Cardiac muscle cell (in vitro differentiated cells and primary cell): ENCODE results near the gene MORN3. TPM values are rescaled to one million over a fixed set of nuclear protein-coding genes. Genes with fewer than 3 reads are reported as not detected.

Experiments
- DNase-seq, 2 donors: peaks; one replicate each; pipeline versions ENCODE4 v3.0.0 to v3.0.0-alpha.2; 2010 to 2017; ENCODE audit warnings: low read depth in 1 of 2, low spot score in 1 of 2
- H3K27ac ChIP-seq: fragments of 200-600 bp; sonication (generic); 2 replicates; pipeline ENCODE4 v1.5.1; 2016
- H3K27me3 ChIP-seq: fragments of 200-600 bp; sonication (generic); 2 replicates; pipeline ENCODE4 v1.6.0; 2016; ENCODE audit warnings: control low read depth
- H3K36me3 ChIP-seq: fragments of 200-600 bp; sonication (generic); 2 replicates; pipeline ENCODE4 v1.5.1; 2016; ENCODE audit warnings: control low read depth
- H3K4me1 ChIP-seq: fragments of 200-600 bp; sonication (generic); 2 replicates; pipeline ENCODE4 v1.8.1; 2017; ENCODE audit warnings: low read depth, mild to moderate bottlenecking, mixed run types
- H3K4me3 ChIP-seq: fragments of 200-600 bp; sonication (generic); 2 replicates; pipeline ENCODE4 v1.5.1; 2016; ENCODE audit warnings: mild to moderate bottlenecking
- H3K9me3 ChIP-seq: fragments of 200-600 bp; sonication (generic); 2 replicates; pipeline ENCODE4 v1.5.1; 2017; ENCODE audit warnings: low read depth, mild to moderate bottlenecking, control low read depth
- CTCF ChIP-seq: IDR thresholded peaks from 2 replicates; pipeline ENCODE4 v1.5.1; 2012; ENCODE audit warnings: low read depth, mild to moderate bottlenecking, low read length
- polyA plus RNA-seq: library from polyadenylated mRNA; unstranded; fragments of >200 nt; fragmentation: Nextera tagmentation; extraction: Ambion mirVana; gene quantifications from 2 replicates; pipeline ENCODE4 v1.2.1, GENCODE V29; 2016
- total RNA-seq: library from RNA; depleted of rRNA; stranded (reverse); fragments of >200 nt; gene quantifications from 2 replicates; pipeline ENCODE4 v1.2.3, GENCODE V29; 2016

The MORN3 gene
- total and polyA plus RNA-seq, 2 experiments from 2014 or later = 1.1 to 2.8 TPM

- Histone ChIP-seq H3K36me3 (no peaks in the 10 kb centered on the region), H3K4me3 (no peak overlapping the region), H3K27me3 (no peaks in the 10 kb centered on the region), H3K4me1 (no peaks in the 10 kb centered on the region), H3K9me3 (no peaks in the 10 kb centered on the region), H3K27ac (no peak overlapping the region)
- no peak for TF ChIP-seq CTCF
- no peak for DNase-seq
Observed at GRCh38 chr12:121649819-121650353, 19.6 kb downstream of the MORN3 start.

DNA sequence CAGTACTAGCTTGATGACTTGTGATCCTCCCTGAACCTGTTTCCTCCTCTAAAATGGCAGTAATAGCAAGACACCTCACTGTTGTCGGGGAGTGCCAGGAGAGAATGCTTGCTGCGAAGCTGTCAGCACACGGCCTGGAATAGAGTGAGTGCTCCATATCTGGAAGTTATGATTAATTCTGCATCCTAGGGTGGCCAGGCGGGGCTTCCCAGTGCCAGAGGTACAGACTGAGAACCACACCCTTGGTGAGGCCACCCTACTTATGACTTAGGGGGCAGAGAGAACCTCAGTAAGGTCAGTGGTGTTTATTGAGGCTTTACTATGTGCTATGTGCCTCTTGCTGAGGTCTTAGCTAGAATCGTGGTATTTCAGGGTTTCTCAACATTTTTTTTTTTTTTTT lies 20.1 kb downstream of the MORN3 start:
- Histone ChIP-seq H3K36me3 (no peaks in the 10 kb centered on the region), H3K4me1 (no peaks in the 10 kb centered on the region), H3K27me3 (no peaks in the 10 kb centered on the region), H3K27ac (no peak overlapping the region), H3K9me3 (no peaks in the 10 kb centered on the region), H3K4me3 (no peak overlapping the region)
- no peak for DNase-seq
- no peak for TF ChIP-seq CTCF

DNA sequence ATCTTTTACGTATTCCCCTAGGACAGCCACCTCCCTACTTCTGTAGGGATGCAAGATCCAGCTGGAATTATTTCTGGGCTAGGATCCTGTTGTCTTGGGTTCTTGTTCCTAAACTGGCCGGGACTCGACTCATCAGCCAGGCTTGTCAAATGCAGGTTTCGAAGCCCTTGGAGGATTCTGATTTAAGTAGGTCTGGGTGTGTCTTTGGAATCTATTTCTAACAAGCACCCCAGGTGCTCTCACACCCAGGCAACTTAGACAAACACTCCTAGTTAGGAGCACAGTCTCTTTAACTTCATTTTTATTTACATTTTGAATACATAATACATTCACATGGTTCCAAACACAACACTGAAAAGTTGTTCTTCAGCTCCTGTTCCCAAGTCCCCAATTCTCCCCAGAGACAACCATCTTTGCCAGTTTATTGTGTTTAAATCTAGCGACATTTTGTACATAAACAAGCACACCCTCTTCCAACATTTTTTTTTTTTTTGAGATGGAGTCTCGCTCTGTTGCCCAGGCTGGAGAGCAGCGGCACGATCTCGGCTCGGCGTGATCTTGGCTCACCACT lies 20.9 kb downstream of the MORN3 start:
- Histone ChIP-seq H3K27me3 (no peaks in the 10 kb centered on the region), H3K27ac (no peak overlapping the region), H3K36me3 (no peaks in the 10 kb centered on the region), H3K4me1 (no peaks in the 10 kb centered on the region), H3K4me3 (no peak overlapping the region), H3K9me3 (no peaks in the 10 kb centered on the region)
- TF ChIP-seq CTCF = no peak
- DNase-seq = no peak

DNA sequence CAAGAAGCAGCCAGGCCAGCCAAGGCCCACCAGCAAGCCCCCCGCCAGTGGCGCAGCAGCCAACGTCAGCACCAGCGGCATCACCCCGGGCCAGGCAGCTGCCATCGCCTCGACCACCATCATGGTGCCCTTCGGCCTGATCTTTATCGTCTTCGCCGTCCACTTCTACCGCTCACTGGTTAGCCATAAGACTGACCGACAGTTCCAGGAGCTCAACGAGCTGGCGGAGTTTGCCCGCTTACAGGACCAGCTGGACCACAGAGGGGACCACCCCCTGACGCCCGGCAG lies 28.2 kb downstream of the MORN3 start:
- Histone ChIP-seq H3K27ac (peak overlapping the region; percentile 68), H3K36me3 (no peaks in the 10 kb centered on the region), H3K27me3 (no peaks in the 10 kb centered on the region), H3K9me3 (no peaks in the 10 kb centered on the region), H3K4me3 (no peak overlapping the region), H3K4me1 (peaks cover 3% of the 10 kb centered on the region)
- no peak for TF ChIP-seq CTCF
- DNase-seq = no peak

DNA sequence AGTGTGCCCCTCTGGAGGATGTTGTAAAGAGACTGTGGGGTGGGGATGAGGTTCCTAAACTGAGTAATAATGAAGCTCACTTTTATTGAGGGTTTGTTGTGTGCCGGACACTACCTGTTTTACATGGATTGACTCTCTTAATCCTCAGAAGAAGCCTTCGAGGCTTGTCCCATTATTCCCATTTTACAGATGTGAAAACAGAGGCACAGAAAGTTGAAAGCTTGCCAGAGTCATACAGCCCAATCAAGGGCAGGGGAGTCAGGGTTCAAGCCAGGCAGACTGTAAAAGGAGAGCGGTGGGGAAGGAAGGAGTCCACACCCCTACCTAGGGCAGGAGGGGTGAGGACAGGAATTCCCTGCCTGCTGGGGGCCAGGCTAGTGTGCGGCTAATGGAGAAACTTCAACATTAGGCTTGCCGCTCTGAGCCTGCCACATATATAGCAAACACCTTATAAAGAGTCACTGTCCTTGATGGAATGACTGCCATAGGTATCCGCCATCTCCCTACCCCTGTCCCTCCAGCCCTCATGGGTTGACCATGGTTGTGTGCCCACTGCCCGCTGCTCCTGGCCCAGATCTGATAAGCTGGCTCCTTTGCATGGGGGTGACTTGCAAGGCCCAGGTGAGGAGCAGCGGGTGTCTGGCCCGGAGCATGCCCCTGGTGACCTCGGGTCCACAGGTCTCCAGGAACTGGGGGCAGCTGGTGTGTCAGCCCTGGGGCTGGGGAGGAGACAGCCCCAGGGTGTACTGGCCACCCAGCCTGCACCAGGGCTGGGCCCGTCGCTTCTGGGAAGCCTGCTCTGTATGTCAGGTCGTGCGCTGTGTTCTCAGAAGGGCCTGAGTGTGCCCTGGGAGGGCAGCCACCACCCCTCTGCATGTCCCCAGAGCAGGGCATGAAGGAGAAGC lies 30.9 kb downstream of the MORN3 start:
- Histone ChIP-seq H3K4me3 (no peak overlapping the region), H3K27me3 (no peaks in the 10 kb centered on the region), H3K9me3 (no peaks in the 10 kb centered on the region), H3K27ac (no peak overlapping the region), H3K4me1 (peaks cover 9% of the 10 kb centered on the region), H3K36me3 (no peaks in the 10 kb centered on the region)
- no peak for TF ChIP-seq CTCF
- no peak for DNase-seq
